GM12878 (cell line): Measurements from ENCODE around the gene LRCH3. TPM values are rescaled to one million over a fixed set of nuclear protein-coding genes. Genes with fewer than 3 reads are reported as not detected.

ENCODE experiments used
- ATAC-seq: fragments of 200-7000 bp; cut with Tn5 transposase; 3 replicates; pipeline ENCODE4 v1.9.1; 2020; ENCODE audit warnings: mild to moderate bottlenecking, moderate library complexity
- BruUV-seq: library from RNA; stranded (reverse); fragments of 400-500 nt; replicated peaks from 2 replicates; lab custom pipeline; 2021; lab: Mats Ljungman, UMichigan
- CTCF ChIA-PET: fragments of 300-600 bp; sonication (Branson Sonifier 250); formaldehyde crosslinking; extraction: SDS; loops from one replicate; lab custom pipeline; 2021; ENCODE audit warnings: inconsistent platforms; lab: Yijun Ruan, JAX
- POLR2A ChIA-PET: fragments of 350-600 bp; formaldehyde crosslinking; extraction: SDS; loops from one replicate; lab custom pipeline; 2021; ENCODE audit warnings: inconsistent platforms; lab: Charles Lee
- RAD21 ChIA-PET: fragments of 300-600 bp; sonication (Branson Sonifier 250); formaldehyde crosslinking; loops from one replicate; lab custom pipeline; 2023; ENCODE audit warnings: antibody characterized with exemption; ENCODE audit not compliant: unreplicated experiment; lab: Charles Lee
- SMC1A ChIA-PET: fragments of 300-600 bp; sonication (Branson Sonifier 250); formaldehyde crosslinking; loops from one replicate; lab custom pipeline; 2023; ENCODE audit not compliant: unreplicated experiment, uncharacterized antibody; lab: Charles Lee
- DNase-seq: peaks from one replicate; pipeline ENCODE4 v3.0.0-alpha.2; 2011; ENCODE audit warnings: low read depth, low spot score
- FAIRE-seq: peaks from 3 replicates; lab custom pipeline; 2011; peaks lifted over from hg19 to GRCh38; lab: Jason Lieb, UNC
- H2AFZ ChIP-seq: 2 replicates; pipeline ENCODE4 v1.6.0; 2011; ENCODE audit warnings: low read depth, low read length, control low read depth; ENCODE audit not compliant: control insufficient read depth
- H3K27ac ChIP-seq: 2 replicates; pipeline ENCODE4 v1.5.1; 2011; ENCODE audit warnings: control low read depth; ENCODE audit not compliant: control insufficient read depth, insufficient read depth
- H3K27me3 ChIP-seq, 2 experiments: replicated peaks in 1 of 2; 2 replicates each; pipeline versions ENCODE4 v1.6.0 to v1.6.1; 2011; ENCODE audit warnings: low read length in 1 of 2; ENCODE audit not compliant: control insufficient read depth in 2 of 2, insufficient read depth in 2 of 2
- H3K36me3 ChIP-seq, 2 experiments: 2 replicates each; pipeline ENCODE4 v1.5.1; 2011; ENCODE audit warnings: low read length in 1 of 2; ENCODE audit not compliant: control insufficient read depth in 2 of 2, insufficient read depth in 2 of 2
- H3K4me1 ChIP-seq: 2 replicates; pipeline ENCODE4 v1.6.1; 2011; ENCODE audit warnings: mild to moderate bottlenecking, low read length, moderate library complexity, mixed read lengths; ENCODE audit not compliant: control insufficient read depth, insufficient read depth
- H3K4me2 ChIP-seq: 2 replicates; pipeline ENCODE4 v1.6.0; 2011; ENCODE audit warnings: control low read depth; ENCODE audit not compliant: control insufficient read depth, insufficient read depth
- H3K4me3 ChIP-seq: fragments of 200-600 bp; sonication (generic); 2 replicates; pipeline ENCODE4 v1.5.1; 2016
- H3K79me2 ChIP-seq: 2 replicates; pipeline ENCODE4 v1.6.0; 2011; ENCODE audit warnings: low read length; ENCODE audit not compliant: control insufficient read depth, insufficient read depth
- H3K9ac ChIP-seq: 2 replicates; pipeline ENCODE4 v1.8.0; 2011; ENCODE audit warnings: low read length, control low read depth, mixed read lengths; ENCODE audit not compliant: control insufficient read depth, insufficient read depth
- H3K9me3 ChIP-seq: replicated peaks from 3 replicates; pipeline ENCODE4 v1.5.1; 2011; ENCODE audit warnings: mild to moderate bottlenecking, low read length; ENCODE audit not compliant: control insufficient read depth, insufficient read depth
- H4K20me1 ChIP-seq: 2 replicates; pipeline ENCODE4 v1.6.0; 2011; ENCODE audit not compliant: control insufficient read depth, insufficient read depth
- EP300 ChIP-seq, 2 experiments: fragments of 150-350 bp in 1 of 2; IDR thresholded peaks; 2 replicates each; pipeline ENCODE4 v1.6.1; 2011 to 2012; ENCODE audit warnings: low read depth in 2 of 2, low read length in 2 of 2, borderline replicate concordance in 1 of 2, improper control_type of control experiment in 1 of 2, inconsistent platforms in 1 of 2; ENCODE audit not compliant: control insufficient read depth in 1 of 2
- MTA3 ChIP-seq: IDR thresholded peaks from 2 replicates; pipeline ENCODE4 v1.6.1; 2012; ENCODE audit warnings: low read length, inconsistent platforms, borderline replicate concordance
- MXI1 ChIP-seq: fragments of 150-350 bp; IDR thresholded peaks from 2 replicates; pipeline ENCODE4 v1.6.1; 2011; ENCODE audit warnings: low read depth, mild to moderate bottlenecking, inconsistent platforms, low read length, improper control_type of control experiment
- PML ChIP-seq: IDR thresholded peaks from 2 replicates; pipeline ENCODE4 v1.6.1; 2012; ENCODE audit warnings: low read length, inconsistent platforms
- RFX5 ChIP-seq: IDR thresholded peaks from 2 replicates; pipeline ENCODE4 v1.6.1; 2011; ENCODE audit warnings: low read depth, low read length, improper control_type of control experiment
- SIX5 ChIP-seq: IDR thresholded peaks from 2 replicates; pipeline ENCODE4 v1.6.1; 2011; ENCODE audit warnings: mild to moderate bottlenecking, low read depth, low read length, moderate library complexity; ENCODE audit not compliant: severe bottlenecking
- SREBF2 ChIP-seq: IDR thresholded peaks from 2 replicates; pipeline ENCODE4 v1.6.1; 2012; ENCODE audit warnings: mild to moderate bottlenecking, low read length
- WRNIP1 ChIP-seq: IDR thresholded peaks from 2 replicates; pipeline ENCODE4 v1.6.1; 2011; ENCODE audit warnings: low read depth, low read length, improper control_type of control experiment, borderline replicate concordance
- ZNF24 ChIP-seq: fragments of 450-650 bp; IDR thresholded peaks from 2 replicates; pipeline ENCODE4 v1.6.1; 2017; ENCODE audit warnings: antibody characterized with exemption, mild to moderate bottlenecking
- WGBS: methylation state at CpG from one replicate; pipeline ENCODE4 v1.1.6; 2016; ENCODE audit warnings: low lambda C conversion rate; ENCODE audit not compliant: insufficient replicate concordance, insufficient coverage; ENCODE audit errors: missing lambda C conversion rate; 5-methylcytosine and 5-hydroxymethylcytosine counted together
- in situ Hi-C: fragments of 300-500 bp; cut with MboI; formaldehyde crosslinking; loops from 9 replicates; pipeline ENCODE4 v1.14.3; 2018; ENCODE audit warnings: mixed read lengths
- intact Hi-C: fragments of 100-400 bp; cut with micrococcal nuclease; formaldehyde crosslinking; loops from one replicate; pipeline ENCODE4 v1.14.2; 2022; ENCODE audit not compliant: unreplicated experiment
- polyA plus RNA-seq, 11 experiments: library from polyadenylated mRNA; depleted of rRNA in 4 of 11; unstranded in 6 of 11; stranded (reverse) in 5 of 11; fragments of >200 nt; fragmentation: Nextera tagmentation in 4 of 11; fragmentation: Illumina TruSeq in 1 of 11; extraction: Ambion mirVana in 4 of 11; extraction: Trizol in 1 of 11; gene quantifications; 1 replicate in 1 of 11; 2 replicates in 10 of 11; pipeline versions ENCODE4 v1.2.1 to v1.2.3, GENCODE V29; 2011 to 2016; ENCODE audit warnings: inconsistent platforms in 2 of 11, missing spikeins in 2 of 11, low read depth in 1 of 11
- total RNA-seq, 4 experiments: library from RNA; depleted of rRNA in 3 of 4; stranded (reverse); fragments of >200 nt in 3 of 4; fragmentation: Illumina TruSeq in 1 of 4; extraction: Trizol in 1 of 4; gene quantifications; 2 replicates each; pipeline versions ENCODE4 v1.2.1 to v1.2.3, GENCODE V29; 2013 to 2021
- TF ChIP-seq, protein P1 (sequence below): IDR thresholded peaks from 2 replicates; pipeline ENCODE4 v1.6.1; 2012; ENCODE audit warnings: improper control_type of control experiment, low read depth, low read length; ENCODE audit not compliant: insufficient replicate concordance
- TF ChIP-seq, protein P2 (sequence below): fragments of 450-650 bp; formaldehyde crosslinking; IDR thresholded peaks from 2 replicates; pipeline ENCODE4 v1.5.0; 2022; ENCODE audit warnings: mild to moderate bottlenecking, missing genetic modification characterization
- TF ChIP-seq, protein P3 (sequence below): fragments of 450-650 bp; IDR thresholded peaks from 2 replicates; pipeline ENCODE4 v1.6.1; 2016; ENCODE audit warnings: mild to moderate bottlenecking

Gene LRCH3
- total and polyA plus RNA-seq, 10 of the 15 experiments (the other 5 are each of a cell fraction or from before 2014, with no cell fraction given), result 3.9 to 136 (median 40.6) TPM

DNA sequence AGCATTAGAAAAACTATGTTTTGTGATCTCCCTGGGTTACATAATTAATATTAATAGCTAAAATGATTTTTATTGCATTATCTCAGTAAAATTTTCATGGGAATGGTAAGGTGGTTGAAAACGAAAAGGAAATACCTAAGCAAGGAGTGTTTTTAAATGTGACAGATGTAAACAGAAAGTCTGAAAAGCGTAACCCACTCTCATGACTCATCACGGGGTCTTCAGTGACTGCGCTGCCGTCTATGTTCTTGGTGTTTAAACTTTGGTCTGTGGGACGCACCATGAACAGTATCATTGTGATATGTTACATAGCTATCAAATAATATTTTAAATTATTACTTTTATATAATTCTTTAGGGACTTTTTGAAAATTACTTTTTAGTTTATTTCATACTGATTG, 19.8 kb downstream of the LRCH3 start:
- no peak overlapping the region for H3K27ac ChIP-seq
- POLR2A ChIA-PET, result interaction anchor here (0.5 to 2.3 kb wide), 2 partner anchors 9 to 209 kb away, joined by 3 to 7 read pairs; no protein-coding TSS in a partner anchor
- no peaks in the 10 kb centered on the region; a peak in 1 of 4 replicates for H3K36me3 ChIP-seq
- no peak overlapping the region for H2AFZ ChIP-seq
- 80% methylated on average over 6 of the region's 6 CpGs for WGBS
- no peak for FAIRE-seq
- H3K4me3 ChIP-seq, result no peak overlapping the region
- no TSS peak for BruUV-seq
- CTCF ChIA-PET, result interaction anchor here (0.7 to 2.7 kb wide), 5 partner anchors 8 to 87 kb away, joined by 3 to 11 read pairs (median 5); no protein-coding TSS in a partner anchor
- no peaks in the 10 kb centered on the region for H4K20me1 ChIP-seq
- H3K9me3 ChIP-seq, result no peaks in the 10 kb centered on the region; the same call in 2 of the 3 replicates
- ATAC-seq, result no peak
- H3K4me1 ChIP-seq, result peaks cover 10% of the 10 kb centered on the region; the same call in 1 of the 2 replicates
- peaks cover 67% of the 10 kb centered on the region for H3K79me2 ChIP-seq
- SMC1A ChIA-PET, result interaction anchor here (0.8 to 1.3 kb wide), 4 partner anchors 9 to 38 kb away, joined by 3 to 5 read pairs (median 3); no protein-coding TSS in a partner anchor
- intact Hi-C loops (no loop called here), in situ Hi-C loops (no loop called here)
- H3K4me2 ChIP-seq, result no peak overlapping the region
- H3K9ac ChIP-seq, result no peak overlapping the region
- no peak for DNase-seq
- RAD21 ChIA-PET, result no interaction called here
- H3K27me3 ChIP-seq, result no peaks in the 10 kb centered on the region
- TF ChIP-seq PML, result no peak
- TF ChIP-seq MXI1, result no peak
- TF ChIP-seq, protein P1, sequence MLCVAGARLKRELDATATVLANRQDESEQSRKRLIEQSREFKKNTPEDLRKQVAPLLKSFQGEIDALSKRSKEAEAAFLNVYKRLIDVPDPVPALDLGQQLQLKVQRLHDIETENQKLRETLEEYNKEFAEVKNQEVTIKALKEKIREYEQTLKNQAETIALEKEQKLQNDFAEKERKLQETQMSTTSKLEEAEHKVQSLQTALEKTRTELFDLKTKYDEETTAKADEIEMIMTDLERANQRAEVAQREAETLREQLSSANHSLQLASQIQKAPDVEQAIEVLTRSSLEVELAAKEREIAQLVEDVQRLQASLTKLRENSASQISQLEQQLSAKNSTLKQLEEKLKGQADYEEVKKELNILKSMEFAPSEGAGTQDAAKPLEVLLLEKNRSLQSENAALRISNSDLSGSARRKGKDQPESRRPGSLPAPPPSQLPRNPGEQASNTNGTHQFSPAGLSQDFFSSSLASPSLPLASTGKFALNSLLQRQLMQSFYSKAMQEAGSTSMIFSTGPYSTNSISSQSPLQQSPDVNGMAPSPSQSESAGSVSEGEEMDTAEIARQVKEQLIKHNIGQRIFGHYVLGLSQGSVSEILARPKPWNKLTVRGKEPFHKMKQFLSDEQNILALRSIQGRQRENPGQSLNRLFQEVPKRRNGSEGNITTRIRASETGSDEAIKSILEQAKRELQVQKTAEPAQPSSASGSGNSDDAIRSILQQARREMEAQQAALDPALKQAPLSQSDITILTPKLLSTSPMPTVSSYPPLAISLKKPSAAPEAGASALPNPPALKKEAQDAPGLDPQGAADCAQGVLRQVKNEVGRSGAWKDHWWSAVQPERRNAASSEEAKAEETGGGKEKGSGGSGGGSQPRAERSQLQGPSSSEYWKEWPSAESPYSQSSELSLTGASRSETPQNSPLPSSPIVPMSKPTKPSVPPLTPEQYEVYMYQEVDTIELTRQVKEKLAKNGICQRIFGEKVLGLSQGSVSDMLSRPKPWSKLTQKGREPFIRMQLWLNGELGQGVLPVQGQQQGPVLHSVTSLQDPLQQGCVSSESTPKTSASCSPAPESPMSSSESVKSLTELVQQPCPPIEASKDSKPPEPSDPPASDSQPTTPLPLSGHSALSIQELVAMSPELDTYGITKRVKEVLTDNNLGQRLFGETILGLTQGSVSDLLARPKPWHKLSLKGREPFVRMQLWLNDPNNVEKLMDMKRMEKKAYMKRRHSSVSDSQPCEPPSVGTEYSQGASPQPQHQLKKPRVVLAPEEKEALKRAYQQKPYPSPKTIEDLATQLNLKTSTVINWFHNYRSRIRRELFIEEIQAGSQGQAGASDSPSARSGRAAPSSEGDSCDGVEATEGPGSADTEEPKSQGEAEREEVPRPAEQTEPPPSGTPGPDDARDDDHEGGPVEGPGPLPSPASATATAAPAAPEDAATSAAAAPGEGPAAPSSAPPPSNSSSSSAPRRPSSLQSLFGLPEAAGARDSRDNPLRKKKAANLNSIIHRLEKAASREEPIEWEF, result no peak
- no peak for TF ChIP-seq RFX5
- no peak for TF ChIP-seq SREBF2
- TF ChIP-seq, protein P2, sequence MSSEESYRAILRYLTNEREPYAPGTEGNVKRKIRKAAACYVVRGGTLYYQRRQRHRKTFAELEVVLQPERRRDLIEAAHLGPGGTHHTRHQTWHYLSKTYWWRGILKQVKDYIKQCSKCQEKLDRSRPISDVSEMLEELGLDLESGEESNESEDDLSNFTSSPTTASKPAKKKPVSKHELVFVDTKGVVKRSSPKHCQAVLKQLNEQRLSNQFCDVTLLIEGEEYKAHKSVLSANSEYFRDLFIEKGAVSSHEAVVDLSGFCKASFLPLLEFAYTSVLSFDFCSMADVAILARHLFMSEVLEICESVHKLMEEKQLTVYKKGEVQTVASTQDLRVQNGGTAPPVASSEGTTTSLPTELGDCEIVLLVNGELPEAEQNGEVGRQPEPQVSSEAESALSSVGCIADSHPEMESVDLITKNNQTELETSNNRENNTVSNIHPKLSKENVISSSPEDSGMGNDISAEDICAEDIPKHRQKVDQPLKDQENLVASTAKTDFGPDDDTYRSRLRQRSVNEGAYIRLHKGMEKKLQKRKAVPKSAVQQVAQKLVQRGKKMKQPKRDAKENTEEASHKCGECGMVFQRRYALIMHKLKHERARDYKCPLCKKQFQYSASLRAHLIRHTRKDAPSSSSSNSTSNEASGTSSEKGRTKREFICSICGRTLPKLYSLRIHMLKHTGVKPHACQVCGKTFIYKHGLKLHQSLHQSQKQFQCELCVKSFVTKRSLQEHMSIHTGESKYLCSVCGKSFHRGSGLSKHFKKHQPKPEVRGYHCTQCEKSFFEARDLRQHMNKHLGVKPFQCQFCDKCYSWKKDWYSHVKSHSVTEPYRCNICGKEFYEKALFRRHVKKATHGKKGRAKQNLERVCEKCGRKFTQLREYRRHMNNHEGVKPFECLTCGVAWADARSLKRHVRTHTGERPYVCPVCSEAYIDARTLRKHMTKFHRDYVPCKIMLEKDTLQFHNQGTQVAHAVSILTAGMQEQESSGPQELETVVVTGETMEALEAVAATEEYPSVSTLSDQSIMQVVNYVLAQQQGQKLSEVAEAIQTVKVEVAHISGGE (CRISPR knock-in tag), result no peak
- TF ChIP-seq, protein P3, sequence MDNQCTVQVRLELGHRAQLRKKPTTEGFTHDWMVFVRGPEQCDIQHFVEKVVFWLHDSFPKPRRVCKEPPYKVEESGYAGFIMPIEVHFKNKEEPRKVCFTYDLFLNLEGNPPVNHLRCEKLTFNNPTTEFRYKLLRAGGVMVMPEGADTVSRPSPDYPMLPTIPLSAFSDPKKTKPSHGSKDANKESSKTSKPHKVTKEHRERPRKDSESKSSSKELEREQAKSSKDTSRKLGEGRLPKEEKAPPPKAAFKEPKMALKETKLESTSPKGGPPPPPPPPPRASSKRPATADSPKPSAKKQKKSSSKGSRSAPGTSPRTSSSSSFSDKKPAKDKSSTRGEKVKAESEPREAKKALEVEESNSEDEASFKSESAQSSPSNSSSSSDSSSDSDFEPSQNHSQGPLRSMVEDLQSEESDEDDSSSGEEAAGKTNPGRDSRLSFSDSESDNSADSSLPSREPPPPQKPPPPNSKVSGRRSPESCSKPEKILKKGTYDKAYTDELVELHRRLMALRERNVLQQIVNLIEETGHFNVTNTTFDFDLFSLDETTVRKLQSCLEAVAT, result no peak
- no peak for TF ChIP-seq MTA3
- TF ChIP-seq SIX5, result no peak
- TF ChIP-seq EP300 (IDR thresholded peaks at IDR 0.05; ENCODE audit: borderline replicate concordance in 1 of 2, control insufficient read depth in 1 of 2, low read depth in 2 of 2, low read length in 2 of 2), result no peak
- no peak for TF ChIP-seq WRNIP1
- no peak for TF ChIP-seq ZNF24
